ENCODE measurements around the gene LRIG3. TPM values are rescaled to one million over a fixed set of nuclear protein-coding genes. Genes with fewer than 3 reads are reported as not detected.

Gene LRIG3
- total RNA-seq, 4 donors from 2014 or later: 42.4 to 56.5 (median 50.4) TPM

GRCh38 chr12:58932806-58933681 is 12.7 kb upstream of the LRIG3 start:
- DNase-seq (ENCODE audit: extremely low spot score): no peak
- no peaks in the 10 kb centered on the region for H3K9me3 ChIP-seq
- H3K27me3 ChIP-seq: no peaks in the 10 kb centered on the region
- H3K4me1 ChIP-seq: peaks cover 0 to 12% (median 7%) of the 10 kb centered on the region in 4 donors
- TF ChIP-seq POLR2A (IDR thresholded peaks at IDR 0.05; ENCODE audit: low read depth) (no peak), CTCF (IDR thresholded peaks at IDR 0.05) (no peak), POLR2AphosphoS5 (IDR thresholded peaks at IDR 0.05) (no peak), EP300 (IDR thresholded peaks at IDR 0.05) (no peak)
- no peak overlapping the region for H3K27ac ChIP-seq (replicated peaks in 1 of 4)
- intact Hi-C loops (cut with DNase I): no loop called here
- 90% methylated on average over 8 of the region's 8 CpGs for WGBS
- H3K36me3 ChIP-seq: no peaks in the 10 kb centered on the region
- no peak overlapping the region for H3K4me3 ChIP-seq

- Histone ChIP-seq H3K4me3 (no peak overlapping the region), H3K9me3 (no peaks in the 10 kb centered on the region), H3K27ac (replicated peaks in 1 of 4) (no peak overlapping the region), H3K27me3 (no peaks in the 10 kb centered on the region), H3K36me3 (no peaks in the 10 kb centered on the region), H3K4me1 (peaks cover 0 to 12% (median 9%) of the 10 kb centered on the region in 4 donors)
- WGBS: 95% methylated on average over 4 of the region's 4 CpGs
- TF ChIP-seq EP300 (IDR thresholded peaks at IDR 0.05): no peak
- TF ChIP-seq POLR2A (IDR thresholded peaks at IDR 0.05; ENCODE audit: low read depth): no peak
- TF ChIP-seq POLR2AphosphoS5 (IDR thresholded peaks at IDR 0.05): no peak
- TF ChIP-seq CTCF (IDR thresholded peaks at IDR 0.05): no peak
- intact Hi-C loops (cut with DNase I): no loop called here
- no peak for DNase-seq (ENCODE audit: extremely low spot score)
Measured at GRCh38 chr12:58931518-58931917, 11.2 kb upstream of the LRIG3 start.

DNA sequence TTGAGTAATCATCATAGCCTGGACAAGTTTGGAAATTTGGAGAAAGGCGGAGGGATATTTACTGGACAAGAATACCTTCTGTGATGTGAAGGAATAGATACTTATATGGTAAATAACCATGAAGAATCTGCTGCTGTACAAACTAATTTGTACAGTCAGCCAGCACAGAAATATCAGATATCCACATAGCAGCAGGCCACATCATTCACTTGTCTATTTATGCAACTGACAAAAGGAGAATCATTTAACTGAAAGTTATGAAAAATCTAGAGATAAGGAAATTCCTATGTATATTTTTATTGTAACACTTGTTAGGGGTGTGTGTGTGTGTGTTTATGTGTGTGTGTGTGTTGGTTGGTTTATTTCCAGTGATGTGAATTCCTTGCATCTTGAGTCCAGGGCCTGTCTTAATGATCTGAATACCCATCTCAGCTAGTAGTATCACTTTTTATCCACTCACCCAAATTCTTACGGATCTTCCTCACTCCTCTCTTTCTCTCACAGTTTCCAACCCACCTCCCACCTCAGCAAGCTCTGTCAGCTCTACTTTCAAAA is 10.5 kb upstream of the LRIG3 start:
- DNase-seq (ENCODE audit: extremely low spot score): no peak
- Histone ChIP-seq H3K27ac (replicated peaks in 1 of 4) (no peak overlapping the region), H3K4me1 (peaks cover 0 to 12% (median 10%) of the 10 kb centered on the region in 4 donors), H3K36me3 (no peaks in the 10 kb centered on the region), H3K4me3 (no peak overlapping the region), H3K27me3 (no peaks in the 10 kb centered on the region), H3K9me3 (no peaks in the 10 kb centered on the region)
- intact Hi-C loops (cut with DNase I): no loop called here
- 93% methylated on average over 2 of the region's 2 CpGs for WGBS
- TF ChIP-seq POLR2AphosphoS5 (IDR thresholded peaks at IDR 0.05) (no peak), CTCF (IDR thresholded peaks at IDR 0.05) (no peak), EP300 (IDR thresholded peaks at IDR 0.05) (no peak), POLR2A (IDR thresholded peaks at IDR 0.05; ENCODE audit: low read depth) (no peak)

DNA sequence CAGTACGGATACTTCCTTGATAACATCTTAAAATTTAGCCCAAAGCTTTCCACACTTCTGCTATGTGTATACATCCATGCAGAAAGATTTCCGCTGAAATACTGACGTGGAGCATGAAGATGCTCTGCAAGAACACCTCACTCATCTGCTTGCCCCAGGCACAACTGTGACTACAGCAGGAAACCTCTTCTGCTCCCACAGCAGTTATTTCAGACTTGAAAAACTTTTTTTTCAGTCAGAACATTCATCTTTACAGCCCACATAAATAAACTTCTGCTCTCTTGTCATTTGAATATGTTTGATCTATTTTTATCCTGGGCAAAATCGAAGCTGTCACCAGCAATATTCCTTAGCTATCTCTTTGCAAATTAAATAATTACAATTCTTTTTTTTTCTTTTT is 6.8 kb upstream of the LRIG3 start:
- intact Hi-C loops (cut with DNase I): no loop called here
- DNase-seq (ENCODE audit: extremely low spot score): no peak
- H3K27ac ChIP-seq (replicated peaks in 1 of 4): no peak overlapping the region
- H3K9me3 ChIP-seq: no peaks in the 10 kb centered on the region
- H3K36me3 ChIP-seq: no peaks in the 10 kb centered on the region
- H3K27me3 ChIP-seq: no peaks in the 10 kb centered on the region
- H3K4me3 ChIP-seq: no peak overlapping the region
- 76% methylated on average over 4 of the region's 4 CpGs for WGBS
- H3K4me1 ChIP-seq: peaks cover 0 to 9% (median 2%) of the 10 kb centered on the region in 4 donors
- TF ChIP-seq POLR2A (IDR thresholded peaks at IDR 0.05; ENCODE audit: low read depth) (no peak), POLR2AphosphoS5 (IDR thresholded peaks at IDR 0.05) (no peak), CTCF (IDR thresholded peaks at IDR 0.05) (no peak), EP300 (IDR thresholded peaks at IDR 0.05) (no peak)
